CD4-positive, alpha-beta T cell treated with Interleukin-17A for 1 hour (primary cell): Measurements from ENCODE around the gene CDON.
A peak's percentile ranks its signal among the peaks of the same experiment; 100 is the strongest.

ENCODE experiments used
- DNase-seq: peaks from one replicate; pipeline ENCODE4 v3.0.0-alpha.2; 2020

Gene CDON, protein sequence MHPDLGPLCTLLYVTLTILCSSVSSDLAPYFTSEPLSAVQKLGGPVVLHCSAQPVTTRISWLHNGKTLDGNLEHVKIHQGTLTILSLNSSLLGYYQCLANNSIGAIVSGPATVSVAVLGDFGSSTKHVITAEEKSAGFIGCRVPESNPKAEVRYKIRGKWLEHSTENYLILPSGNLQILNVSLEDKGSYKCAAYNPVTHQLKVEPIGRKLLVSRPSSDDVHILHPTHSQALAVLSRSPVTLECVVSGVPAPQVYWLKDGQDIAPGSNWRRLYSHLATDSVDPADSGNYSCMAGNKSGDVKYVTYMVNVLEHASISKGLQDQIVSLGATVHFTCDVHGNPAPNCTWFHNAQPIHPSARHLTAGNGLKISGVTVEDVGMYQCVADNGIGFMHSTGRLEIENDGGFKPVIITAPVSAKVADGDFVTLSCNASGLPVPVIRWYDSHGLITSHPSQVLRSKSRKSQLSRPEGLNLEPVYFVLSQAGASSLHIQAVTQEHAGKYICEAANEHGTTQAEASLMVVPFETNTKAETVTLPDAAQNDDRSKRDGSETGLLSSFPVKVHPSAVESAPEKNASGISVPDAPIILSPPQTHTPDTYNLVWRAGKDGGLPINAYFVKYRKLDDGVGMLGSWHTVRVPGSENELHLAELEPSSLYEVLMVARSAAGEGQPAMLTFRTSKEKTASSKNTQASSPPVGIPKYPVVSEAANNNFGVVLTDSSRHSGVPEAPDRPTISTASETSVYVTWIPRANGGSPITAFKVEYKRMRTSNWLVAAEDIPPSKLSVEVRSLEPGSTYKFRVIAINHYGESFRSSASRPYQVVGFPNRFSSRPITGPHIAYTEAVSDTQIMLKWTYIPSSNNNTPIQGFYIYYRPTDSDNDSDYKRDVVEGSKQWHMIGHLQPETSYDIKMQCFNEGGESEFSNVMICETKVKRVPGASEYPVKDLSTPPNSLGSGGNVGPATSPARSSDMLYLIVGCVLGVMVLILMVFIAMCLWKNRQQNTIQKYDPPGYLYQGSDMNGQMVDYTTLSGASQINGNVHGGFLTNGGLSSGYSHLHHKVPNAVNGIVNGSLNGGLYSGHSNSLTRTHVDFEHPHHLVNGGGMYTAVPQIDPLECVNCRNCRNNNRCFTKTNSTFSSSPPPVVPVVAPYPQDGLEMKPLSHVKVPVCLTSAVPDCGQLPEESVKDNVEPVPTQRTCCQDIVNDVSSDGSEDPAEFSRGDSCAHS (N-terminal part only)

GRCh38 chr11:126062679-126063506 is at the start of gene CDON:
Gene CDON, minus strand, starts transcription at chr11:126062866. Its CDS starts 39,390 bp downstream, at chr11:126023476.
- peak; percentile 91 for DNase-seq

DNA sequence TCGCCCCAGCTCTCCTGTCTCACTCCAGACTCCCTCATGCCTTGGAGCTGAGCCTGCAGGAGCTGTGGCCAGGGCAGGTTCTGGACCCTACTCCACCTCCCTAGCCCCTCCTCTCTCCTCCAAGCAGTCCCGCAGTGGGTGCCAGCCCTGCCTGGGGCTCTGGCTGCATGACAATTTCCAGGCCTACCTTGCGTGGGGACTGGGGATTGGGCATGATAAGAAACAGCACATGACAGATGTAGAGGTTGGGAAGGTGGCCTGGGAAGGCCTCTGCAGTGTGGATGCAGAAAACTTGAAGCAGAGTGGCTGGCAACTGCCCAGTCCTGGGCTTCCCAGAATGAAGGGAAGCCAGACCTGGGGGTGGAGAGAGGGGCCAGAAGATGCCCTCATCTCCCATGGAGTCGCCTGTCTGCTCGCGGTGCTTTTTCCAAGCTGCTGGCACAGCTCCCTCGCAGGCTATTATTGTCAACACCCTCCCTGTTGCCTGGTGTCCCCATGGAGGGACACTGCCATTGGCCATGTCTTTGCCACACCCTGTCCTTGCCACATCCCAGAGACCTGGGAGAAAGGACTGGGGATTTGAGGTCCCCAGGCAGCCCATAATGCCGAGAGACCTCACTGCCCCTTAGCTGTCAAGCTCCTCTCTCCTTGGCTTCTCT is 48.9 kb upstream of the CDON start:
- DNase-seq: no peak

GRCh38 chr11:126109941-126110731 is 47.5 kb upstream of the CDON start:
- no peak for DNase-seq

GRCh38 chr11:126106594-126107328 is 44.1 kb upstream of the CDON start:
- no peak for DNase-seq

DNA sequence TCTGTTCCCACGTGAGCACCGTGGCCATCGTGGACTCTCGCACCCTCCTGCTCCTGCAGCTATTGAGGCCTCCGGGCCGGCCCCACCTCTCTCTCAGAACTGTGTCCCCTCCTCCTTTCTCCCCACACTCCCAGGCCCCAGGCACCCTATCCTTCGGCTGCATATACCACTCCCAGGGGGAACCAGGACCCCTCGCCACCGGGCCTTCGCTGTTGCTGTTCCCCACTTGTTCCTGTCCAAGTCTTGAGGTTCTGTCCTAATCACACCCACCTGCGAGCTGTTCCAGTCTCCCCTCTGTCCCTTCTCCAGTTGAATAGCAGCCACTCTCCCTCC is 43.0 kb upstream of the CDON start:
- no peak for DNase-seq

DNA sequence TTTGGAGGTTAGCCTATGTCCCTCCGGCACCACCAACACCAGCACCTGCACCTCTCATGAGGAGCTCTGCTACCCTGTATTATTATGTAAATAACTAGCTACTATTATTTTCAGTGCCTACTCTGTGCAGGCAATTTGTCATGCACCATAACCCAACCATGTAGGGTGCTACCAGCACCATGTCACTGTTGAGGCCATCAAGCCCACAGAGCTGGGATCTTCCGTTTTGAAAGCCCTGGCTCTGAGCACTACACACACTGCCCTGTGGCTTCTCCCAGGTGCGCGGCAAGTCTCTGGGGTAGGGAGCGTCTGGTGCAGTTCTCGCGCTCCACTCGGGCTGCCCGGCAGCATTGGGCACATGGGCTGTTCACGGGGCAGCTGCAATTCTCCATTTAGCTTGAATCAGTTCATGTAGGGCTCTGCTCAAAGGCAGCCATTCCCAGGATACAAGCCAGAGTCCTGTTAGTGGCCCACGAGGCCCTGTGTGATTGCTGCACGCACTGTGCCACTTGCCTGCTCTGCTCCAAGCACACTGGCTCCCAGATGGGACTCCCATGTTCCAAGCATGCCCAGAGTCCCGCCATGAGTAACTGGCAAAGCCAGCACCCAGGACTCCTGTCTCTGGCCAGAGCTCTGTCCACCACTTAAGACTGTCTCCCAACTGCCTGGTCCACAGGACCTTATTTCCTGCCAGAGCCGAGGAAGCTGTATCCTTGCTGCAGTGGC is 42.5 kb upstream of the CDON start:
- no peak for DNase-seq

DNA sequence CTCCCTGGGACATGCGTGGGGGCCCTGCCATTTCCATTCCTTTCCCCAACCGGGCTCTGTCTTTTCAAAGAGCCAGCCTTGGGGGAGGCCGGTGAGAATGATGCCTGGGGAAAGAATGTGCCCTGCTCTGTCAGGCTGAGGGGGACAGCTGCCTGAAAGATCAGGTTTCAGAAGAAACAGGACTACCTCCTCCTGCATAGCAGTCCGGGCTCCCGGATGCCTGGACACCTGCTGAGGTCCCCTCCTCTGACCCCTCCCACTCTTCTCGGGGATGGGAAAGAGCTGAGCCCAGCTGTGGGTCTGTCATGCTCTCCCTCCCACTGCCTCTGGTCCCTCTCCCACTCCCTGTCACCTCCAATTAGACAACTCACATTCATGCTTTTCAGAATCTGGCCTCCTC is 41.8 kb upstream of the CDON start:
- DNase-seq: no peak

DNA sequence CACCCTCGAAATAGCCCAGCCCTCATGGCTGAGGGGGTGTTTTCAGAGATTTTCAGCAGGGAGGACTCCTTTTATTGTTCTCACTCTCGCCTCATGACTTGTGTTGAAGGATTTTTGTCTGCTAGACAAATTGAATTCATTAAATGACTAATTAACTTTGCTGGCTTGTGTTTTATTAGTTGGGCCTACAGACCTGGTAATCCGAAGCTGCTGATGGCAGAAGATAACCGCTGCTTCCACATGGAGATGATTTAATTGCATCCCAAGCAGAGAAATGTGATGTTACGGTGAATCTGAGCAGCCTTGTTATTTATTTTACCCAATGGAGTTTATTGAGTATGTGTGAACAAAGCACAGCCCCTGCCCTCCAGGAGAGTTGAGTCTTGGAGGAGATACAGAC is 40.5 kb upstream of the CDON start:
- no peak for DNase-seq

- no peak for DNase-seq
These were observed 39.8 kb upstream of the CDON start for GRCh38 chr11:126102436-126102981.

DNA sequence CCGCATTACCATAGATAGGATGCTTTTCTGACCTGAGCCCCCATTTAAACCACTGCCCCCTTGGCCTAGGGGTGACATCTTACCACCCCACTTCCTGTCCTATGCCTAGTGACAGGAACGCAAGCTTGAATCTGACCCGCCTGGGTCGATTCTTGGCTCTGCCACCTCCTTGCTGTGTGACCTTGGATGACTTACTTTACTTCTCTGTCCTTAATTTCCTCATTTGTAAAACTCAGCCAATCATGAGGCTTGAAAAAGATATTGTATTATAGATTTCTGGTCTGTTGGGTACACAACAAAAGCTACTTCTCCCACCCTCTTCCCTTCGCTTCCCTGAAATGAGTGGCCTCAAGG is 39.2 kb upstream of the CDON start:
- DNase-seq: no peak

- no peak for DNase-seq
These were observed 38.7 kb upstream of the CDON start for GRCh38 chr11:126101251-126101929.

- no peak for DNase-seq
These were observed 38.0 kb upstream of the CDON start for GRCh38 chr11:126100716-126101115.

DNA sequence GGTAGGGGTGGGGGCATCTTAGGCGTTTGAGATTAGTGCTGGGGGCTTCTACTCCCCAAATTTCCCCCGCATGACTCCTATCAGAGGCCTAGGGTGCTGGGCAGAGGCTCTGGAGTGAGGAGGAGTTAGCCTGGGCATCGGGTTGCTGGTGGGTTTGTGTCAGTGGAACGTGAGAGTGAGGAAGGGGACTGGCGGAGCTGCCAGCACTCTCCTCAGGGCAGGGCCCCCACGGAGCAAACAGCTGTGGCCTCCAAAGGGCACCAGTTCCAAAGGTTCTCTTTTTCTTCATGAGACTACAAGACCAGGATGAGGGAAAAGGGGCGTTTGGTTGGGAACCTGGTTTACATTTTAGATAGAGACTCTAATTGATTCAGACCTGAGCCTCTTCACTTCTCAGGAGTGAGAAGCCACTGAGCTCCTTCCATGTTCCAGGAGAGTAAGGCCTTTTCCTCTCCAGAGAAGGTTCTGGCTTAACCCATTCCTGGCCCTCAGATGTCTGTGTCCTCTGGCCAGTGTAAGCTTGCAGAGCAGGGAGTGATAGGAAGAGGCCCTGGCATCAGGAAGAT is 35.6 kb upstream of the CDON start:
- DNase-seq: no peak

- DNase-seq: no peak
These were observed 33.1 kb upstream of the CDON start for GRCh38 chr11:126095745-126096144.

- no peak for DNase-seq
These were observed 27.8 kb upstream of the CDON start for GRCh38 chr11:126090452-126090851.

GRCh38 chr11:126088999-126089398 is 26.3 kb upstream of the CDON start:
- no peak for DNase-seq

DNA sequence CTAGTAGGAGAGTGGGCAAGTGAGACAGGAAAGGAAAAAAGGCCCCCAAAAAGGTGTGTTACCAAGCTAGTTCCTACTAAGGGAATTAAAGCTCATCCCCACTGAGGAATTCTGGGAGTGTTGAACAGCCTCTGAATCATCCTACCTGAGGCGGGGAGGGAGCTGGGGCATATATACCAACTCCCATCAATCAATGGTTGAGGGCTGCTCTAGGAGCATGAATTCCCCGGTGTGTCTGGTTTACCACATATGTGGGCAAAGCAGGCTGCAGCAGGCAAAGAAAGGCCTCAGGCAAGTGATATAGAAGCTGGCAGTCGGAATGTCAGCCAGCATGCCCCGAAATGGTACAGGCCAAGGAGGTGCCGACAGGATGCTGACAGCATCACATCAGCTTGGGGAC is 23.6 kb upstream of the CDON start:
- no peak for DNase-seq

DNA sequence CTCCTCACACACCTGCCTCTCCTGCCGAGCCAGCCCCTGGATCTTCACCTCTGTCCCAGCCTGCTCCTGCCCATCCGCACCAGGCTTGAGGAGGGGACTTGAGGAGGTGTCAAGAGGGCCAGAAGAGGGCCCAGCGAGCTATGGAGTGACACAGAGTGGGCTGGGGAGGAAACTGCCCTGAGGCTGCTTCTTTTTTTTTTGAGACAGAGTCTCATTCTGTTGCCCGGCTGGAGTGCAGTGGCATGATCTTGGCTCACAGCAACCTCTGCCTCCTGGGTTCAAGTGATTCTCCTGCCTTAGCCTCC is 21.9 kb upstream of the CDON start:
- no peak for DNase-seq
